Gastroesophageal sphincter (tissue), 4 donors: Measurements from ENCODE around the gene SRPK1. TPM values are rescaled to one million over a fixed set of nuclear protein-coding genes. Genes with fewer than 3 reads are reported as not detected.
A peak's percentile ranks its signal among the peaks of the same experiment; 100 is the strongest.

Experiments used
- ATAC-seq: fragments of 150-250 bp; one replicate; pipeline ENCODE4 v1.9.1; 2016; ENCODE audit warnings: mild to moderate bottlenecking, moderate library complexity
- H3K27ac ChIP-seq, 4 donors: fragments of 200-600 bp; sonication (generic) in 3 of 4; 1 replicate in 3 of 4; 2 replicates in 1 of 4; pipeline ENCODE4 v1.5.1; 2016 to 2019
- H3K27me3 ChIP-seq: fragments of 200-600 bp; sonication (generic); one replicate; pipeline ENCODE4 v1.5.1; 2019
- H3K36me3 ChIP-seq, 2 donors: fragments of 200-600 bp; sonication (generic); one replicate each; pipeline ENCODE4 v1.5.1; 2019; ENCODE audit warnings: control low read depth in 1 of 2
- H3K4me1 ChIP-seq, 3 donors: fragments of 200-600 bp; sonication (generic); 1 replicate in 2 of 3; 2 replicates in 1 of 3; pipeline ENCODE4 v1.5.1; 2016 to 2019; ENCODE audit warnings: control low read depth in 2 of 3
- H3K4me3 ChIP-seq, 2 donors: fragments of 200-600 bp; sonication (generic); one replicate each; pipeline ENCODE4 v1.5.1; 2019; ENCODE audit warnings: mild to moderate bottlenecking in 1 of 2, moderate library complexity in 1 of 2
- H3K9me3 ChIP-seq, 3 donors: fragments of 200-600 bp; sonication (generic); one replicate each; pipeline ENCODE4 v1.5.1; 2017 to 2019; ENCODE audit warnings: control low read depth in 2 of 3
- CTCF ChIP-seq, 4 experiments: fragments of 200-600 bp in 2 of 4; fragments of 450-650 bp in 2 of 4; sonication (generic) in 1 of 4; IDR thresholded peaks; one replicate each; pipeline ENCODE4 v1.5.1; 2017 to 2019; ENCODE audit warnings: antibody characterized with exemption in 4 of 4, mild to moderate bottlenecking in 2 of 4, moderate library complexity in 2 of 4
- EP300 ChIP-seq: sonication (generic); formaldehyde crosslinking; IDR thresholded peaks from one replicate; pipeline ENCODE4 v1.6.1; 2017; ENCODE audit warnings: antibody characterized with exemption, mild to moderate bottlenecking
- POLR2A ChIP-seq, 2 donors: fragments of 450-650 bp; IDR thresholded peaks; one replicate each; pipeline ENCODE4 v1.6.1; 2017; ENCODE audit warnings: antibody characterized with exemption in 2 of 2, mild to moderate bottlenecking in 2 of 2, moderate library complexity in 1 of 2
- POLR2AphosphoS5 ChIP-seq: sonication (generic); formaldehyde crosslinking; IDR thresholded peaks from one replicate; pipeline ENCODE4 v1.6.1; 2017; ENCODE audit warnings: antibody characterized with exemption
- WGBS, 2 donors: methylation state at CpG; one replicate each; pipeline ENCODE4 v1.1.5; 2018; ENCODE audit warnings: low coverage in 1 of 2; 5-methylcytosine and 5-hydroxymethylcytosine counted together
- total RNA-seq, 4 donors: library from RNA; depleted of rRNA; stranded (reverse); fragments of >200 nt; gene quantifications; one replicate each; pipeline ENCODE4 v1.1.0, GENCODE V29; 2016

The SRPK1 gene
- 10 to 100 TPM; 32.2 to 45.0 (median 37.4) TPM for total RNA-seq

- Histone ChIP-seq H3K36me3 (peaks cover 0 to 4% of the 10 kb centered on the region in 2 donors), H3K9me3 (no peaks in the 10 kb centered on the region), H3K27me3 (no peaks in the 10 kb centered on the region), H3K4me3 (peak within 1 kb of the TSS; percentile 65 to 75), H3K4me1 (peaks cover 0 to 39% (median 13%) of the 10 kb centered on the region in 3 donors), H3K27ac (peak within 1 kb of the TSS in 3 of 4 donors; percentile 77 to 89 (median 82))
- TF ChIP-seq POLR2AphosphoS5 = peak; percentile 45
- no peak for TF ChIP-seq EP300
- TF ChIP-seq CTCF (IDR thresholded peaks at IDR 0.05) = peak in 1 of 4 experiments; percentile 17
- peak; percentile 37 to 52 for TF ChIP-seq POLR2A (IDR thresholded peaks at IDR 0.05)
- peak; percentile 94 for ATAC-seq
- WGBS, 2 donors = 0% methylated on average over 4 to 5 of the region's 69 CpGs
These were observed at the start of gene SRPK1 for GRCh38 chr6:35920793-35921732. Gene SRPK1, minus strand, starts transcription at chr6:35921098. Its CDS starts 42 bp downstream, at chr6:35921056.

- Histone ChIP-seq H3K4me3 (no peak overlapping the region), H3K36me3 (no peaks in the 10 kb centered on the region), H3K27me3 (no peaks in the 10 kb centered on the region), H3K9me3 (no peaks in the 10 kb centered on the region), H3K4me1 (peaks cover 0 to 7% (median 0%) of the 10 kb centered on the region in 3 donors), H3K27ac (no peak overlapping the region)
- no peak for ATAC-seq
- WGBS, 2 donors = 68 to 78% methylated on average over 4 of the region's 4 CpGs
- TF ChIP-seq POLR2AphosphoS5 (no peak), EP300 (no peak), CTCF (IDR thresholded peaks at IDR 0.05) (no peak), POLR2A (IDR thresholded peaks at IDR 0.05) (no peak)
These were observed 49.3 kb upstream of the SRPK1 start for GRCh38 chr6:35970181-35970580.

GRCh38 chr6:35969646-35970045 is 48.7 kb upstream of the SRPK1 start:
- TF ChIP-seq POLR2A (IDR thresholded peaks at IDR 0.05) = no peak
- TF ChIP-seq EP300 = no peak

GRCh38 chr6:35968821-35969220 is 47.9 kb upstream of the SRPK1 start:
- 90 to 92% methylated on average over 3 of the region's 4 CpGs for WGBS, 2 donors
- H3K9me3 ChIP-seq = no peaks in the 10 kb centered on the region
- no peak for ATAC-seq
- H3K36me3 ChIP-seq = no peaks in the 10 kb centered on the region
- no peaks in the 10 kb centered on the region for H3K27me3 ChIP-seq
- H3K4me3 ChIP-seq = no peak overlapping the region
- H3K4me1 ChIP-seq = peaks cover 0 to 7% (median 0%) of the 10 kb centered on the region in 3 donors
- TF ChIP-seq CTCF (IDR thresholded peaks at IDR 0.05) (no peak), POLR2A (IDR thresholded peaks at IDR 0.05) (no peak), POLR2AphosphoS5 (no peak), EP300 (no peak)
- H3K27ac ChIP-seq = no peak overlapping the region

More at GRCh38 chr6:35969646-35970045, 48.7 kb upstream of the SRPK1 start:
- peaks cover 0 to 7% (median 0%) of the 10 kb centered on the region in 3 donors for H3K4me1 ChIP-seq
- no peaks in the 10 kb centered on the region for H3K27me3 ChIP-seq
- no peak for ATAC-seq
- H3K9me3 ChIP-seq = no peaks in the 10 kb centered on the region
- no peak overlapping the region for H3K4me3 ChIP-seq
- no peaks in the 10 kb centered on the region for H3K36me3 ChIP-seq
- H3K27ac ChIP-seq = no peak overlapping the region

GRCh38 chr6:35967076-35967774 is 46.3 kb upstream of the SRPK1 start:
- H3K4me1 ChIP-seq = no peaks in the 10 kb centered on the region
- peaks cover 5% of the 10 kb centered on the region for H3K27me3 ChIP-seq
- H3K36me3 ChIP-seq = no peaks in the 10 kb centered on the region
- no peak overlapping the region for H3K27ac ChIP-seq
- no peak for ATAC-seq
- no peak for TF ChIP-seq CTCF (IDR thresholded peaks at IDR 0.05)
- no peak for TF ChIP-seq POLR2AphosphoS5
- TF ChIP-seq EP300 = no peak
- TF ChIP-seq POLR2A (IDR thresholded peaks at IDR 0.05) = no peak
- no peaks in the 10 kb centered on the region for H3K9me3 ChIP-seq
- WGBS, 2 donors = 85 to 95% methylated on average over 2 to 4 of the region's 4 CpGs
- no peak overlapping the region for H3K4me3 ChIP-seq
